Body of pancreas (tissue), 4 donors: ENCODE measurements around the gene MAJIN. TPM values are rescaled to one million over a fixed set of nuclear protein-coding genes. Genes with fewer than 3 reads are reported as not detected.
A peak's percentile ranks its signal among the peaks of the same experiment; 100 is the strongest.

Source experiments
- ATAC-seq: fragments of 150-250 bp; one replicate; pipeline ENCODE4 v1.9.1; 2016
- DNase-seq, 4 donors: peaks; one replicate each; pipeline ENCODE4 v3.0.0-alpha.2; 2019
- H3K27ac ChIP-seq, 4 donors: fragments of 200-600 bp; sonication (generic); 1 replicate in 3 of 4; 2 replicates in 1 of 4; pipeline versions ENCODE4 v1.5.1 to v1.6.1; 2016 to 2019; ENCODE audit warnings: mild to moderate bottlenecking in 1 of 4, mixed read lengths in 1 of 4, moderate library complexity in 1 of 4
- H3K27me3 ChIP-seq, 2 donors: fragments of 200-600 bp; sonication (generic); one replicate each; pipeline ENCODE4 v1.6.0; 2016; ENCODE audit warnings: mild to moderate bottlenecking in 1 of 2
- H3K36me3 ChIP-seq, 2 donors: fragments of 200-600 bp; sonication (generic); replicated peaks in 1 of 2; 2 replicates each; pipeline ENCODE4 v1.5.1; 2016; ENCODE audit warnings: low read depth in 2 of 2; ENCODE audit not compliant: insufficient read depth in 1 of 2
- H3K4me1 ChIP-seq: fragments of 200-600 bp; sonication (generic); one replicate; pipeline ENCODE4 v1.6.0; 2016
- H3K4me3 ChIP-seq, 2 donors: fragments of 200-600 bp; sonication (generic); 1 replicate in 1 of 2; 2 replicates in 1 of 2; pipeline ENCODE4 v1.5.1; 2016 to 2019
- H3K9me3 ChIP-seq, 3 donors: fragments of 200-600 bp; sonication (generic); 1 replicate in 2 of 3; 2 replicates in 1 of 3; pipeline ENCODE4 v1.5.1; 2016
- POLR2A ChIP-seq, 3 donors: fragments of 450-650 bp; IDR thresholded peaks; one replicate each; pipeline ENCODE4 v1.6.1; 2016; ENCODE audit warnings: antibody characterized with exemption in 3 of 3, mild to moderate bottlenecking in 2 of 3
- WGBS, 2 donors: methylation state at CpG; one replicate each; pipeline ENCODE4 v1.1.5; 2017; 5-methylcytosine and 5-hydroxymethylcytosine counted together
- intact Hi-C: fragments of 100-400 bp; cut with DNase I; formaldehyde crosslinking; loops from one replicate; pipeline ENCODE4 v1.15.1; 2023
- total RNA-seq, 2 donors: library from RNA; depleted of rRNA; stranded (reverse); fragments of >200 nt; gene quantifications; one replicate each; pipeline ENCODE4 v1.1.0, GENCODE V29; 2016
- TF ChIP-seq, protein P1 (sequence below), 7 experiments: fragments of 450-650 bp in 4 of 7; fragments of 200-600 bp in 3 of 7; sonication (generic) in 3 of 7; IDR thresholded peaks; one replicate each; pipeline ENCODE4 v1.5.1; 2016 to 2019; ENCODE audit warnings: antibody characterized with exemption in 7 of 7

MAJIN gene
- total RNA-seq, 2 donors from 2014 or later = 0.78 TPM; not detected in 1

DNA sequence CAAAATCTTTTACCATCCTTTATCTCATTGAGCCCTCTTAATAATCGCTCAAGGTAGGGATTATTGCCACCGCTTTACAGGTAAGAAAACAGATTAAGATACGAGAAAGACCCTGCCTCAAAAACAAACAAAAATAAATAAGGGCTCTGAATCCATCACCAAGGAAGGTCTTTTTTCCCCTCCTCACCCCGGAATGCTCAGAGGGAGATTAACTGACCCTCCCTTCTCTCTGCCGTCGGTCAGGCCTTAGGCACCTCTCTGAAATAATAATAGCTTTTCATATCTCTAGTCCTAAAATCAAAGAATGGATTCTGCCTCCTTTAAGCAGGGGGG lies 54.3 kb downstream of the MAJIN start:
- H3K9me3 ChIP-seq = no peaks in the 10 kb centered on the region
- intact Hi-C loops = no loop called here
- peak overlapping the region; percentile 14 to 44 for H3K4me3 ChIP-seq
- DNase-seq (no peak), ATAC-seq (no peak)
- H3K27ac ChIP-seq = peak overlapping the region; percentile 35 to 82 (median 76)
- H3K36me3 ChIP-seq = no peaks in the 10 kb centered on the region
- WGBS, 2 donors = 5 to 6% methylated on average over 6 of the region's 6 CpGs
- H3K27me3 ChIP-seq = no peaks in the 10 kb centered on the region
- TF ChIP-seq, protein P1, sequence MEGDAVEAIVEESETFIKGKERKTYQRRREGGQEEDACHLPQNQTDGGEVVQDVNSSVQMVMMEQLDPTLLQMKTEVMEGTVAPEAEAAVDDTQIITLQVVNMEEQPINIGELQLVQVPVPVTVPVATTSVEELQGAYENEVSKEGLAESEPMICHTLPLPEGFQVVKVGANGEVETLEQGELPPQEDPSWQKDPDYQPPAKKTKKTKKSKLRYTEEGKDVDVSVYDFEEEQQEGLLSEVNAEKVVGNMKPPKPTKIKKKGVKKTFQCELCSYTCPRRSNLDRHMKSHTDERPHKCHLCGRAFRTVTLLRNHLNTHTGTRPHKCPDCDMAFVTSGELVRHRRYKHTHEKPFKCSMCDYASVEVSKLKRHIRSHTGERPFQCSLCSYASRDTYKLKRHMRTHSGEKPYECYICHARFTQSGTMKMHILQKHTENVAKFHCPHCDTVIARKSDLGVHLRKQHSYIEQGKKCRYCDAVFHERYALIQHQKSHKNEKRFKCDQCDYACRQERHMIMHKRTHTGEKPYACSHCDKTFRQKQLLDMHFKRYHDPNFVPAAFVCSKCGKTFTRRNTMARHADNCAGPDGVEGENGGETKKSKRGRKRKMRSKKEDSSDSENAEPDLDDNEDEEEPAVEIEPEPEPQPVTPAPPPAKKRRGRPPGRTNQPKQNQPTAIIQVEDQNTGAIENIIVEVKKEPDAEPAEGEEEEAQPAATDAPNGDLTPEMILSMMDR (IDR thresholded peaks at IDR 0.05) = peak in 1 of 7 experiments; percentile 4
- no peak for TF ChIP-seq POLR2A (IDR thresholded peaks at IDR 0.05)
- H3K4me1 ChIP-seq = peaks cover 30% of the 10 kb centered on the region

DNA sequence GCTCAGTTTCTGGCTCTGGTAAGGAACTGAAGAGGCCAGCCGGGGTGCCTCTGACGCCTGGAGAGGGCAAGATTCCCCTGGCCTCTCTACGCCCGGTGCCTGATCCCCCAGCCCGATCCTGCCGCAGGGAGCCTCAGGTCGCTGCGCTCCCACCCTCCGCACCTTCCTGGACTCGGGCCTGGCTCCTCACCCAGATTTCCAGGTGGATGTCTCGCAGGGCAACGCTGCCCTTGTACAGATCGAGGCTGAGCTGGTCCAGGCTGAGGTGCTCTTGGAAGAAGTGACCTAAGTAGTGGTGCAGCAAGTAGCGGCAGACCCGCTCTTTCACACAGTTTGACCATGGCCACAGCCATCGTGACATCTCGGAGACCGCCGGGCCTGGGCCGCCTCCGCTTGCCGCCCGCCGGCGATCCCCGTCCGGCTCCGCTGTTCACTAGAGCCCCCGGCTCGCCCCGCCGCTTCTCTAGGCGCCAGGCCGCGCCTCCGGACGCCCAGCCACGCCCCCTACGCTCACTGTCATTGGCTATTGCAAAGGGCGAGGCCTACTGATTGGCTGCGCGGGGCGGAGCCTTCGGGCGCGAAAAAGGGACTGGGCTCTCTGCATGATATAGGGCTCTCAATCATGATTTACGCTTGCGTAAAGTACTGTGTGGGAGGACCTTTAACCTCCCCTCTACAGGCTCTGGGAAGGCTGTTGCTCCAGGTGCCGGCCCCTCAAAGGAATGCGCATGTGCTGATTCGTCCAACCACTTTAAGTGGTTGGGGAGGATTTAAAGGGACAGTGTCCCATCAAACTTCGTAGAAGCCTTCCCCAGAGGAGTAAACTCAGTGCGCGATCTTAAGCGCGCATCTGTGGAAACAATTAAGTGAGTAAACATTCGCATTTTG lies 54.9 kb downstream of the MAJIN start, which contains the start of gene ATG2A:
Gene ATG2A (minus strand): TSS at position 435 of the 888 bp plus-strand sequence. CDS start 74 bp downstream, at position 361.
- no peaks in the 10 kb centered on the region for H3K27me3 ChIP-seq
- H3K9me3 ChIP-seq = no peaks in the 10 kb centered on the region
- peaks cover 30% of the 10 kb centered on the region for H3K4me1 ChIP-seq
- H3K36me3 ChIP-seq = no peaks in the 10 kb centered on the region
- peak within 1 kb of the TSS; percentile 44 to 74 for H3K4me3 ChIP-seq
- peak within 1 kb of the TSS; percentile 39 to 82 (median 76) for H3K27ac ChIP-seq
- ATAC-seq (peak; percentile 98), DNase-seq (peak; percentile 99 to 100 (median 100))
- intact Hi-C loops = no loop called here
- WGBS, 2 donors = 0% methylated on average over 14 to 57 of the region's 57 CpGs
- peak; percentile 78 to 92 (median 92) for TF ChIP-seq POLR2A (IDR thresholded peaks at IDR 0.05)
- TF ChIP-seq, protein P1 (IDR thresholded peaks at IDR 0.05) = no peak

DNA sequence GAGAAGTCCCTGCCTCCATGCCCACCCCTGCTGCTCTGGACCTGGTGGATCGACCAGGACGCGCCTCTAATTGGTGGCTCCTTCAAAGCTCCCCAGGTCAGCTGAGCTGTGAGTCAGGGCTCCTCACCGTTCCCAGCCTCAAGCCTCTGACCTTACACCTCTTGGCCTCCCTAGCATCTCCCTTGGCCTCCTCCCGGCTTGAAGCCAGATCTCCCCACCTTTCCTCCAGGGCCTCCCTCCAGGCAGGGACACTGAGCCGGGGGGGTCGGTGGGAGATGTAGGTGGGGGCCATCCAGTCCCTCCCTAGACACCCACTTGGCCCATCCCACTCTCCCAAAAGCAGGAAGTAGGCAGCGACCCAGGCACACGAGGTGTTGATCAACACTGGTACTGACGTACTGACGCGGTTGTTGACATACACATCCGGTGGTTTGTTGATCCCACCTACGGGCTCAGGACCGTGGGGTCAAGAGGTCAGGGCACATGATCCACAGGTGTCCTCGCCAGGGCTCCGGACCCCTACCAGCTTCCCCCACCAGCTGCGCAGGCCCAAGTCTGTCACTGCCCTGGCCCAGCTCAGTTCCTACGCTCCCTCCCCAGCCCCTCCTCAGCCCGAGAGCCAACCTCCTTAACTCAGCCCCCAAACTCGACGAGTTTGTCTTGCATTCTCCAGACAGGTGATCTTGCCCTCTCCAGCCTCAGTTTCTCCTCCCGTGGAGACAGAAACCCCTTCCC lies 55.7 kb downstream of the MAJIN start:
- 4 to 7% methylated on average over 13 to 23 of the region's 23 CpGs for WGBS, 2 donors
- no peaks in the 10 kb centered on the region for H3K27me3 ChIP-seq
- TF ChIP-seq, protein P1 (IDR thresholded peaks at IDR 0.05) = no peak
- no peak for TF ChIP-seq POLR2A (IDR thresholded peaks at IDR 0.05)
- no peaks in the 10 kb centered on the region for H3K9me3 ChIP-seq
- intact Hi-C loops = no loop called here
- ATAC-seq (no peak), DNase-seq (peak in 2 of 4 donors; percentile 49 to 52)
- H3K4me3 ChIP-seq = peak overlapping the region; percentile 43 to 74
- peaks cover 0 to 7% of the 10 kb centered on the region in 2 donors for H3K36me3 ChIP-seq
- peak overlapping the region; percentile 39 to 80 (median 60) for H3K27ac ChIP-seq
- peaks cover 30% of the 10 kb centered on the region for H3K4me1 ChIP-seq

DNA sequence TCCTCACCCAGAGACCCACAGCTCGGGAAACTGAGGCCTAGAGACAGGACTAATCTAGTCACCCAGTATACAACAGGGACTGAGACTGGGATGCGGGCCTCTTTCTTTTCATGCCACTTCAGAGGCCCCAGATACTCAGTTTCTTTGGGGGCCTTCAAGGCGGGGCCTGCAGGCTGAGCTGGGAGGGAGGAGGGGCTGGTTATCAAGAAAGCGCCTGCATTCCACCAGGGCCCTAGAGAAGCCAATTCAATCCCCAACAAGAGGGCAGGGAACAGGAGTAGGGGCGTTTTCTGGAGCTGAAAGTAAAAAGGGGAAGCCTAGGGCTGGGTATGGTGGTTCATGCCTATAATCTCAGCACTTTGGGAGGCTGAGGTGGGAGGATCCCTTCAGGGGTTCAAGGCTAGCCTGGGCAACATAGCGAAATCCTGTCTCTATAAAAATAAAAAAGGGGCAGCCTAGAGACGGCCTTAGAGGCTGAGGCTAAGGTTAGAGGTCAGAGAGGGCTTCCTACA lies 56.5 kb downstream of the MAJIN start:
- H3K36me3 ChIP-seq = peaks cover 0 to 14% of the 10 kb centered on the region in 2 donors
- no peak overlapping the region for H3K4me3 ChIP-seq
- intact Hi-C loops = no loop called here
- 68 to 76% methylated on average over 7 of the region's 7 CpGs for WGBS, 2 donors
- H3K27ac ChIP-seq = no peak overlapping the region
- H3K27me3 ChIP-seq = no peaks in the 10 kb centered on the region
- no peak for ATAC-seq
- peaks cover 30% of the 10 kb centered on the region for H3K4me1 ChIP-seq
- no peaks in the 10 kb centered on the region for H3K9me3 ChIP-seq
- TF ChIP-seq POLR2A (IDR thresholded peaks at IDR 0.05) = no peak
- TF ChIP-seq, protein P1 (IDR thresholded peaks at IDR 0.05) = no peak
- DNase-seq = no peak
